Mammary epithelial cell (primary cell): ENCODE data around the gene PDE6A.

Experiments used
- EZH2 ChIP-seq: IDR thresholded peaks from 2 replicates; pipeline ENCODE4 v1.6.1; 2012; ENCODE audit warnings: low read length, inconsistent platforms, borderline replicate concordance
- TF ChIP-seq, protein P1 (sequence below), 2 donors: IDR thresholded peaks in 1 of 2; conservative IDR thresholded peaks in 1 of 2; 2 replicates each; pipeline ENCODE4 v1.5.1; 2011 to 2012; ENCODE audit warnings: inconsistent platforms in 2 of 2, low read length in 2 of 2, mild to moderate bottlenecking in 2 of 2, control low read depth in 1 of 2, low read depth in 1 of 2; ENCODE audit not compliant: insufficient read depth in 1 of 2; ENCODE audit errors: extremely low read depth in 1 of 2

DNA sequence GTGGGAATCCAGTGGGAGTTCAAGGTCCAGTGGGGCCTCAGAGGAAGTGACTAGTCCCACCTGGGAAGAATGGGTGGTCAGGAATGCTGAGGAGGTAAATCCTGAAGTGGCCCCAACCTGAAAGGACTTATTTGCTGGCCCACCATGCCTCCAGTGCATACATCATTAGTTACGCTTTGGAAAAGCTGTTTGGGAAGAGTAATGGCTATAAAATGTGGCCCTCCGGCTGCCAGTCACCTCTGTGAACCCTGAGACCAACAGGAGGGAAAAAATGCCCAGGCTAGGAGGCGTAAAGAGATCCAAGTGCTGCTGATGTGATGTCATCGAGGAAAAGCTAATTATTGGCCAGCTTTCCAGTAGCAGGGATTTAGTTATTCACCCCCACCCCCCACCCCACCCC is 13.3 kb upstream of the PDE6A start:
- TF ChIP-seq, protein P1, sequence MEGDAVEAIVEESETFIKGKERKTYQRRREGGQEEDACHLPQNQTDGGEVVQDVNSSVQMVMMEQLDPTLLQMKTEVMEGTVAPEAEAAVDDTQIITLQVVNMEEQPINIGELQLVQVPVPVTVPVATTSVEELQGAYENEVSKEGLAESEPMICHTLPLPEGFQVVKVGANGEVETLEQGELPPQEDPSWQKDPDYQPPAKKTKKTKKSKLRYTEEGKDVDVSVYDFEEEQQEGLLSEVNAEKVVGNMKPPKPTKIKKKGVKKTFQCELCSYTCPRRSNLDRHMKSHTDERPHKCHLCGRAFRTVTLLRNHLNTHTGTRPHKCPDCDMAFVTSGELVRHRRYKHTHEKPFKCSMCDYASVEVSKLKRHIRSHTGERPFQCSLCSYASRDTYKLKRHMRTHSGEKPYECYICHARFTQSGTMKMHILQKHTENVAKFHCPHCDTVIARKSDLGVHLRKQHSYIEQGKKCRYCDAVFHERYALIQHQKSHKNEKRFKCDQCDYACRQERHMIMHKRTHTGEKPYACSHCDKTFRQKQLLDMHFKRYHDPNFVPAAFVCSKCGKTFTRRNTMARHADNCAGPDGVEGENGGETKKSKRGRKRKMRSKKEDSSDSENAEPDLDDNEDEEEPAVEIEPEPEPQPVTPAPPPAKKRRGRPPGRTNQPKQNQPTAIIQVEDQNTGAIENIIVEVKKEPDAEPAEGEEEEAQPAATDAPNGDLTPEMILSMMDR (conservative IDR thresholded peaks at IDR 0.05 in 1 of 2, IDR thresholded peaks at IDR 0.05 in 1 of 2; ENCODE audit: extremely low read depth in 1 of 2, insufficient read depth in 1 of 2, low read depth in 1 of 2, low read length in 2 of 2) = no peak
- TF ChIP-seq EZH2 = no peak
